GM18951 (cell line): ENCODE results near the gene OR2AG2.

Experiments used
- POLR2A ChIP-seq: IDR thresholded peaks from 4 replicates; pipeline ENCODE4 v1.6.1; 2011; ENCODE audit warnings: mild to moderate bottlenecking; ENCODE audit not compliant: insufficient read length, insufficient read depth; ENCODE audit errors: extremely low read depth
- in situ Hi-C: fragments of 300-500 bp; cut with MboI; formaldehyde crosslinking; loops from one replicate; pipeline ENCODE4 v1.12.0; 2022; ENCODE audit warnings: low sequenced_read_pairs, mixed read lengths, inconsistent platforms; ENCODE audit not compliant: unreplicated experiment

The OR2AG2 gene

DNA sequence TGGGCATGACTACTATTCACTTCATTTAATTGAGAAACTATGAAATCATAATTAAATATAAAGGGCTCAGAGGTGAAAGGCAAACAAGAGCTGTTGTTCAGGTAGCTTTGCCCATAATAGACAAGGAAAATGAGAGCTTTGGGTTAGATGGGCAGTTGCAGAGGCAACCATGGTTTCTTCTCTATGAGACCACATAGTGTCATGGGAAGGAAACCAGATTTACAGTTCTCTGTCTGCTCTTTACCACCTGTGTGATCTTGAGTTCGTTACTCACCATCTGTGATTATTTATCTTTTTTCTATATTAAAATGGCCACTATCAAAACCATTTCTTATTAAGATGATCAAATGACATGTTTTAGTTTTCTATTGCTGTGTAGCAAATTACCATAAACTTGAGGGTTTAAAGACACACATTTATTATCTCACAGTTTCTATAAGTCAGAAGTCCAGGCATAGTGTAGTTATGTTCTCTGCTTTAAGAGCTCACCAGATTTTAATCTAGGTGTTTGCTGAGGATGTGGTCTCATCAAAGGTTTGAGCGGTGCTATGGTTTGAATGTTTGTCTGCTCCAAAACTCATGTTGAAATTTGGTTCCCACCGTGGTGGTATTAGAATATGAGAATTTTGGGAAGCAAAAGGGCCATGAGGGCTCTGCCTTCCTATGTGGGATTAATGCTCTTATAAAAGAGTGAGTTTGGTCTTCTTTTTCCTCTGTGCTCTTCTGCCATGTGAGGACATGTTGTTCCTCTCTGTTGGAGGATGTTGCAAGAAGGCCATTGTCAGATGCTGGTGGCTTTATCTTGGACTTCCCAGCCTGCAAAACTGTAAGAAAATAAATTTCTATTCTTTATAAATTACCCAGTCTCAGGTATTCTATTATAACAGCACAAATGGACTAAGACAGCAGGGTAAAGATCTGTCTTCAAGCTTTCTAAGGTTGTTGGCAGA lies 38.2 kb downstream of the OR2AG2 start:
- in situ Hi-C loops: no loop called here
- TF ChIP-seq POLR2A: no peak

- in situ Hi-C loops: no loop called here
- no peak for TF ChIP-seq POLR2A
Observed at GRCh38 chr11:6727971-6728760, 43.6 kb downstream of the OR2AG2 start.

DNA sequence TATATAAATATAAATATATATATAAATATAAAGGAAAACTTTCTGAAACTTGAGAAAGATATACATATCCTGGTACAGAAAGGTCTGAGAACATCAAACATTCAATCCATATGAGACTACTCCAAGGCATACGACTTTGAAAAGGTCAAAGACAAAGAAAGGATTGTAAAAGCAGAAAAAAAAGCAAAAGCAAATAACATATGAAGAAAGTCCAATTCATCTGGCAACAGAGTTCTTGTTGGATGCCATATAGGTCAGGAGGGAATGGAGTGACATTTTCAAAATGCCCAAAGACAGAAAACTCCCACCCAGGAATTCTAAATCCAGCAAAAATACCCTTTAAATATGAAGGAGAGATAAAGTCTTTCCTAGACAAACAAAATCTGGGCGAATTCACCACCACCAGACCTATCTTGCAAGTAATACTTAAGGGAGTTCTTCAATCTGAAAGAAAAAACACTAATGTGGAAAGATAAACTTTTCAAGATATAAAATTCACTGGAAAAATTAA lies 46.3 kb downstream of the OR2AG2 start:
- no peak for TF ChIP-seq POLR2A
- in situ Hi-C loops: no loop called here

DNA sequence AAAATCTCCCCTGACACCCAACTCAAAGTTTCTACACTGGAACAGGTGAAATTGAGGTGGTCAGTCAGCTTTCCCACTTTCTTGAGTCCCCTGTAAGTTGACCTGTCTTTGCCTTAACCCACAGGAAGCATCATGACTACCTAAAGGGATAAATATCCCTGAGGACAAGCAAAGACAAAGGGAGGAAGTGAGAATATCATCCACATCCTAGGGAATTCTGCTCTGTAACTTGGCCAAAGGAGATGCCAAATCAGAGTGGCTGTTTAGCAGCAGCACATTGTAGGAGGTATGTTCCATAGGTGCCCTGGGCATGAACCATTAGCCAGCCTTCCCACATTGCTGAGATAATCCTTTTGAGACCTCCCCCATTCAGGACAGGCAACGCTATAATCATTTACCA lies 47.8 kb downstream of the OR2AG2 start:
- in situ Hi-C loops: no loop called here
- no peak for TF ChIP-seq POLR2A

DNA sequence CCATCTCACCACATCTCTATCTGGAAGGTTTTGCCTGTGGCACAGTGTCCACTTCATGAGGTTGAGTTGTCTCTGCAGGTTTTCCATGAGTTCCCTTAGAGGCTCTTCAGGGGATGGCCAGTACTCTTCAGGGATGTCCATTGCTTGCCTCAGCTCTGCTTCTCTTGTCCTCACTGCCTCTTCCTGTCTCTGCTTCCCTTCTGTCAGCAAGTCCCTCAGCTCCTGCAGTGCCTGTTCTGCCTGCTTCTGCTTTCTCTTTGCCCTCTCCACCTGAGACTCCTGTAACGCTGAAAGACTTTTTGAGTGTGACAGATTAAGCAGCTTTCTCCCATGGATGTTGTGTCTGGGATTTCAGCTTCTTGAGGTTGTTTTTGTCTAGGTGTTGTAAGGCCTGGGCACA lies 50.4 kb downstream of the OR2AG2 start:
- in situ Hi-C loops: no loop called here

DNA sequence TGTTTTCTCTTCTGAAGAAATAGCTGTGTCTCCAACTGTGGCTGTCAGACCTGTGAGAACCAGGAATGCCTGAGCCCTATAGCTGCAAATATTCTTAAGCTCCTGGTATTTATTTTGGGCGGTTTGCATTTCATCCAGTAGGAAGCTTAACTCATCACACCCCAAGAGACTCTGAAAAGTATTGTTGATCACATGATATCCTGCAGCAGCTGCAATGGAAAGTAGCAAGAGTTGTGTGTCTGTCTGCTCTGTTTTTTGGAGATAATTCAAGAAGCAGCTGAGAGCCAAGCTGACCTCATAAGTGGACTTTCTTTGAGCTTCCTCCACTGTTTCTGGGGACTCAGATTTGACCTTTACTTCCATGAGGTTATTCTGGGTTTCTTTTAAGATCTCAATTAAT lies 52.2 kb downstream of the OR2AG2 start:
- in situ Hi-C loops: no loop called here
- TF ChIP-seq POLR2A: no peak

More for the DNA sequence above, 50.4 kb downstream of the OR2AG2 start:
- TF ChIP-seq POLR2A: no peak

GRCh38 chr11:6717426-6717825 lies 54.4 kb downstream of the OR2AG2 start:
- TF ChIP-seq POLR2A: no peak
- in situ Hi-C loops: no loop called here
